DND-41 (cell line): ENCODE measurements around the gene DCK.

Experiments used
- ATAC-seq: fragments of 200-7000 bp; cut with Tn5 transposase; 3 replicates; pipeline ENCODE4 v1.9.1; 2021; ENCODE audit warnings: low read depth; ENCODE audit not compliant: insufficient read depth
- DNase-seq: peaks from one replicate; pipeline ENCODE4 v3.0.0-alpha.2; 2020
- H2AFZ ChIP-seq: 2 replicates; pipeline ENCODE4 v1.6.0; 2012; ENCODE audit warnings: low read depth, low read length
- H3K27ac ChIP-seq: 2 replicates; pipeline ENCODE4 v1.5.1; 2012; ENCODE audit warnings: low read length, inconsistent platforms
- H3K27me3 ChIP-seq: fragments of 200-600 bp; sonication (generic); 2 replicates; pipeline ENCODE4 v1.6.0; 2012; ENCODE audit warnings: low read length, mild to moderate bottlenecking, inconsistent platforms; ENCODE audit not compliant: insufficient read depth, poor library complexity
- H3K36me3 ChIP-seq: 2 replicates; pipeline ENCODE4 v1.5.1; 2012; ENCODE audit warnings: low read length, inconsistent platforms; ENCODE audit not compliant: insufficient read depth
- H3K4me1 ChIP-seq: 2 replicates; pipeline ENCODE4 v1.5.1; 2012; ENCODE audit warnings: mild to moderate bottlenecking, low read length; ENCODE audit not compliant: insufficient read depth
- H3K4me2 ChIP-seq: 2 replicates; pipeline ENCODE4 v1.6.0; 2012; ENCODE audit warnings: mild to moderate bottlenecking, moderate library complexity, low read length, inconsistent platforms; ENCODE audit not compliant: insufficient read depth
- H3K4me3 ChIP-seq, 2 experiments: fragments of 200-600 bp in 1 of 2; shearing (Covaris generic) in 1 of 2; 2 replicates each; pipeline ENCODE4 v1.5.1; 2012 to 2016; ENCODE audit warnings: inconsistent platforms in 2 of 2, low read length in 2 of 2, mild to moderate bottlenecking in 2 of 2, low read depth in 1 of 2, moderate library complexity in 1 of 2
- H3K79me2 ChIP-seq: 2 replicates; pipeline ENCODE4 v1.6.0; 2012; ENCODE audit warnings: low read length, inconsistent platforms; ENCODE audit not compliant: insufficient read depth
- H3K9ac ChIP-seq: 2 replicates; pipeline ENCODE4 v1.6.0; 2012; ENCODE audit warnings: low read depth, mild to moderate bottlenecking, inconsistent platforms, low read length, moderate library complexity
- H3K9me3 ChIP-seq: 2 replicates; pipeline ENCODE4 v1.5.1; 2012; ENCODE audit warnings: low read length, moderate library complexity, mild to moderate bottlenecking, inconsistent platforms; ENCODE audit not compliant: insufficient read depth, severe bottlenecking
- H4K20me1 ChIP-seq: 2 replicates; pipeline ENCODE4 v1.6.0; 2012; ENCODE audit warnings: low read length; ENCODE audit not compliant: insufficient read depth
- EZH2 ChIP-seq: IDR thresholded peaks from 3 replicates; pipeline ENCODE4 v1.6.1; 2012; ENCODE audit warnings: borderline replicate concordance, low read depth, mild to moderate bottlenecking, moderate library complexity, low read length, inconsistent platforms; ENCODE audit not compliant: severe bottlenecking
- TF ChIP-seq, protein P1 (sequence below): IDR thresholded peaks from 2 replicates; pipeline ENCODE4 v1.5.1; 2012; ENCODE audit warnings: borderline replicate concordance, low read length, moderate library complexity, mild to moderate bottlenecking; ENCODE audit not compliant: poor library complexity, severe bottlenecking; ENCODE audit errors: extremely low read depth

DCK gene

DNA sequence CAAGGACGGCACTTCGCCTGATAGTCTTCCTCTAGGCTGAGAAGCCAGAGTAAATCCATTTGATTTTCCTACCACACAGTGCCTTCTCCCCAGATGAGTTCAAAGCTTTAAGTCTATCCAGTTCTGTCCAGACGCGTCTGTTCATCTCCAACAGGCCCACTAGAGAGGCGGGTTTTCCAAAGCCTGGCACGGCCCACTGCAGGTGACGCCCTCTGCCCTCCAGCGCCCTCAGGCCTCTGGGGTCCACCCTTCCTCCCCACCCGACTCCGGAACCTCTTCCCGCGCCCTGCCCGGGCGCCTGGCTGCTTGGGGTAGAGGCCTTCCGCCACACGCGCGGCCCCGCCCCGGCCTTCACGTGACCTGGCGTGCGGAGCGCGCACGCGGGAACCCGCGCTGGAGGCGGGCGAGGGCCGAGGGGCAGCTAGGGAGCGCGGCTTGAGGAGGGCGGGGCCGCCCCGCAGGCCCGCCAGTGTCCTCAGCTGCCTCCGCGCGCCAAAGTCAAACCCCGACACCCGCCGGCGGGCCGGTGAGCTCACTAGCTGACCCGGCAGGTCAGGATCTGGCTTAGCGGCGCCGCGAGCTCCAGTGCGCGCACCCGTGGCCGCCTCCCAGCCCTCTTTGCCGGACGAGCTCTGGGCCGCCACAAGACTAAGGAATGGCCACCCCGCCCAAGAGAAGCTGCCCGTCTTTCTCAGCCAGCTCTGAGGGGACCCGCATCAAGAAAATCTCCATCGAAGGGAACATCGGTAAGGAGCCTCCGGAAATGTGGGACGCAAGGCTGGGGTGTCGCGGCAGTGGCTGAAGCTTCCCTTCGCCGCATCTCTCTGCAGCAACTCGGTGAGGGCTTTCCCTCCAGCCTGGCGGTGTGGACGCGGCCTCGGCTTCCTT is at the start of gene DCK:
DCK (plus strand) TSS at position 469 of the 888 bp plus-strand sequence; CDS start at position 656, 187 bp downstream.
- peak within 1 kb of the TSS; percentile 62 for H2AFZ ChIP-seq
- peaks cover 48% of the 10 kb centered on the region for H3K36me3 ChIP-seq
- H3K4me3 ChIP-seq, result peak within 1 kb of the TSS; percentile 77 to 82
- H3K9ac ChIP-seq, result peak within 1 kb of the TSS; percentile 96
- H3K27ac ChIP-seq, result peak within 1 kb of the TSS; percentile 94
- ATAC-seq, result peak; percentile 87
- TF ChIP-seq, protein P1, sequence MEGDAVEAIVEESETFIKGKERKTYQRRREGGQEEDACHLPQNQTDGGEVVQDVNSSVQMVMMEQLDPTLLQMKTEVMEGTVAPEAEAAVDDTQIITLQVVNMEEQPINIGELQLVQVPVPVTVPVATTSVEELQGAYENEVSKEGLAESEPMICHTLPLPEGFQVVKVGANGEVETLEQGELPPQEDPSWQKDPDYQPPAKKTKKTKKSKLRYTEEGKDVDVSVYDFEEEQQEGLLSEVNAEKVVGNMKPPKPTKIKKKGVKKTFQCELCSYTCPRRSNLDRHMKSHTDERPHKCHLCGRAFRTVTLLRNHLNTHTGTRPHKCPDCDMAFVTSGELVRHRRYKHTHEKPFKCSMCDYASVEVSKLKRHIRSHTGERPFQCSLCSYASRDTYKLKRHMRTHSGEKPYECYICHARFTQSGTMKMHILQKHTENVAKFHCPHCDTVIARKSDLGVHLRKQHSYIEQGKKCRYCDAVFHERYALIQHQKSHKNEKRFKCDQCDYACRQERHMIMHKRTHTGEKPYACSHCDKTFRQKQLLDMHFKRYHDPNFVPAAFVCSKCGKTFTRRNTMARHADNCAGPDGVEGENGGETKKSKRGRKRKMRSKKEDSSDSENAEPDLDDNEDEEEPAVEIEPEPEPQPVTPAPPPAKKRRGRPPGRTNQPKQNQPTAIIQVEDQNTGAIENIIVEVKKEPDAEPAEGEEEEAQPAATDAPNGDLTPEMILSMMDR, result peak; percentile 5
- TF ChIP-seq EZH2, result no peak
- H3K79me2 ChIP-seq, result peaks cover 59% of the 10 kb centered on the region
- peaks cover 59% of the 10 kb centered on the region for H3K4me1 ChIP-seq
- H3K9me3 ChIP-seq, result no peaks in the 10 kb centered on the region
- DNase-seq, result peak; percentile 92
- H3K4me2 ChIP-seq, result peak within 1 kb of the TSS; percentile 75
- H4K20me1 ChIP-seq, result peaks cover 38% of the 10 kb centered on the region
- no peaks in the 10 kb centered on the region for H3K27me3 ChIP-seq

DNA sequence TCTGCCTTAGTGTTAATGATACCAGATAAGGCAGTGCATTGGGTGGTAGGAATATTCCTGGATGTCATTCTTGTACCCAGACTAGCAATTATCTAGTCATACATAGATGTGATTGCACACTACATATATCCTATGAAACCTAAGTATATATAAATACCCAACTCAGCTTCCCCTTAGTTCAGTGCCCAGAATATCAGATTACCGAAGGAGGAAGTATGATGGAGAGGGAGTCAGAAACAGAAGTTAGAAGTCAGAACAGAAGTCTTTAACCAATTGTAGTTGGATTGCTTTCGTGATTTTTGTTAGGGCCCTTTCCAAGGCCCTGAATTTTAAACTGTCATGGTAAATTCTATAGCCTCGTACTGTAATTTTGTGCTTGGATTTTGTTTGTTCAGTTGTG is 48.4 kb upstream of the DCK start:
- Histone ChIP-seq H3K4me3 (no peak overlapping the region), H3K4me1 (peaks cover 7% of the 10 kb centered on the region), H3K27me3 (no peaks in the 10 kb centered on the region), H4K20me1 (peaks cover 17% of the 10 kb centered on the region; the same call in 1 of the 2 replicates), H3K4me2 (no peak overlapping the region), H3K27ac (no peak overlapping the region), H3K36me3 (peaks cover 3% of the 10 kb centered on the region; the same call in 1 of the 2 replicates), H3K9ac (no peak overlapping the region), H2AFZ (no peak overlapping the region), H3K79me2 (peaks cover 99% of the 10 kb centered on the region), H3K9me3 (no peaks in the 10 kb centered on the region)
- TF ChIP-seq, protein P1, result no peak
- no peak for TF ChIP-seq EZH2
- ATAC-seq (no peak), DNase-seq (no peak)

DNA sequence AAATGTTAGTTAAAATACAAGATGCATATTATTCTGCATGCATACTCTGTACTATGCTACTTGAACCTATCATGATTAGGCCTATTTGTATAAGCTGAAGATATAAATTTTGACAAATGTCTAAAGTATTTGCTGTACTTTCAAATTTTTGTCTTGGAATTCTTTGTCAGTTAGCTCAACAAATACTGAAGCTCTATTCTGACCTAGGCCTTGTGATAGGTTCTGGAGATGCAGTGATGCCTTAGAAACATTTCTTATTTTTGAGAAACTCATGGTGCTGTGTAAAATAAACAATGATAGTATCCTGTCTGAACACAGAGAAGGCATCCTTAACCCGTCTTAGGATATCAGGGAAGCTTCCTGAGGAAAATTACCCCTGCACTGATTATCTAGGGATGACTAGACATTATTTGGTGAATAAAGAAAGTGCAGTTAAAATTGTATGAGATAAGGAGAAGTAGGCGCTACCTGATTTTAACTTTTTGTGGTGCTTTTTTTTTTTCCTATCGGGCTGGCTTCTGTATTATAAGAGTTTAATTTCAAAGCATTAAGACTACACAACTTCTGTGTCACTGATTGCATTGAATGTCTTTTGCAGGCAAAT is 47.9 kb upstream of the DCK start:
- Histone ChIP-seq H3K4me3 (no peak overlapping the region), H3K79me2 (peaks cover 99% of the 10 kb centered on the region), H3K27ac (no peak overlapping the region), H3K36me3 (no peaks in the 10 kb centered on the region), H3K9me3 (no peaks in the 10 kb centered on the region), H3K4me1 (peaks cover 7% of the 10 kb centered on the region), H3K9ac (no peak overlapping the region), H3K4me2 (no peak overlapping the region), H2AFZ (no peak overlapping the region), H3K27me3 (no peaks in the 10 kb centered on the region), H4K20me1 (peaks cover 15% of the 10 kb centered on the region; the same call in 1 of the 2 replicates)
- DNase-seq, result no peak
- no peak for TF ChIP-seq EZH2
- TF ChIP-seq, protein P1, result no peak
- ATAC-seq, result no peak
